Cortex of kidney (tissue), 1 donor: ENCODE measurements around the gene DRICH1.
"Not testable (repeated sequence)": the region's sequence is repeated elsewhere in the genome, so short reads cannot be mapped to it uniquely, and the experiment has no call there.

Source experiments
- DNase-seq: peaks from one replicate; lab custom pipeline; 2025; lab: John Stamatoyannopoulos, UW

The DRICH1 gene

GRCh38 chr22:23649071-23649501 is 17.0 kb upstream of the DRICH1 start:
- no peak for DNase-seq

- not testable (repeated sequence) for DNase-seq
Observed at GRCh38 chr22:23646526-23646925, 14.4 kb upstream of the DRICH1 start.

GRCh38 chr22:23640206-23640605 is 8.1 kb upstream of the DRICH1 start:
- DNase-seq, result not testable (repeated sequence)

- no peak for DNase-seq
Observed at GRCh38 chr22:23639661-23640060, 7.5 kb upstream of the DRICH1 start.

GRCh38 chr22:23638611-23639010 is 6.5 kb upstream of the DRICH1 start:
- no peak for DNase-seq

- DNase-seq, result not testable (repeated sequence)
Observed at GRCh38 chr22:23635291-23635690, 3.2 kb upstream of the DRICH1 start.

DNA sequence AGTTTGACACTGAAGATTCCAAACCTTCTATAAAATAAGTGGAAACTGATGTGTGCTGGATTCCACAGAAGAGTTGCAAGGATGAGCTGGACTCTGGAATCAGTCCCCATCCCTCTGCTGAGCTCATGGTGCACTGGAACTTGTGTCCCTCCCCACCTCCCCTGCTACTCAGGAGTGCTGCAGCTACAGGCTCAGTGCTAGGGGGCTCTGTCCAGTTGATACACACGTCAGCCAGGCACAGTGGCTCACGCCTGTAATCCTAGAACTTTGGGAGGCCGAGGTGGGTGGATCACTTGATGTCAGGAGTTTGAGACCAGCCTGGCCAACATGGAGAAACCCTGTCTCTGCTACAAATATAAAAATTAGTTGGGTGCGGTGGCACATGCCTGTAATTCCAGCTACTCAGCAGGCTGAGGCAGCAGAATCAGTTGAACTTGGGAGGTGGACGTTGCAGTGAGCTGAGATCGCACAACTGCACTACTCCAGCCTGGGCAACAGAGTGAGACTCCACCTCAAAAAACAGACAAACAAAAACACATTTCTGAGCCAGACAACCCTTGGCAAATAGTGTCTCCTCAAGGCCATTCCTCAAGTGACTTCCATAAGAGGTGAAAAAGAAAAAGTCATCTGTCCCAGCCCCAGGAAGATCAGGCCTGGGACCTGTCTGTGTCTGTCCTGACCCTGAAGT is 3.9 kb downstream of the DRICH1 start:
- not testable (repeated sequence) for DNase-seq

DNA sequence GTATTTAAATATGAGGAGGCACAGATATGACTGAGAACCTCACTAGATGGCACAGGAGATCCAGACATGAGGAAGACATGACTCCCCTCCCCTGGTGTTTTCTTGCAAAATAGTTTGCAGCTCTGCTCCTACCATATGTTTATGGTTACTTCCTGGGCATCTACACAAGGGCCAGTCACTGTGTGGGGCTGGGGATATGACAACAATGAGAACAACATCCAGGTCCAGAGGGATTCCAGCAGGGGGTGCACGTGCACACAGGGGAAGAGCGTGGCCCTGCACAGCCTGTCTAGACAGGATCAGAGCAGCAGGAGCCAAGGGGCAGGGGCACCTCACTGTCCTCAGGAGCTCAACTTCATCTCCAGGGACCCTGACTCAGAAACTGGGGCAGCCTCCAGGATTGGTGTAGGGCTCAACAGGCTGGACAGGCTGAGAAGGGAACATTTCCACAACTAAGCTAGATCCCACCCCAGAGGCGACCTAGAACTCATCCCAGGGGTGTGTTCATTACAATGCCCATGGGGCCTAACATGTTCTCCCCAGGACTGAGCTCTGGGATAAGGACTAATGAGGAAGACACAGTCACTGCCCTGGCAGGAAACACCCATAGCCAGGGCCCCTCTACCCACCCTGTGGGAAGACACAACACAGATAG is 4.6 kb downstream of the DRICH1 start:
- DNase-seq, result not testable (repeated sequence)

GRCh38 chr22:23626286-23626975 is 5.7 kb downstream of the DRICH1 start:
- no peak for DNase-seq

DNA sequence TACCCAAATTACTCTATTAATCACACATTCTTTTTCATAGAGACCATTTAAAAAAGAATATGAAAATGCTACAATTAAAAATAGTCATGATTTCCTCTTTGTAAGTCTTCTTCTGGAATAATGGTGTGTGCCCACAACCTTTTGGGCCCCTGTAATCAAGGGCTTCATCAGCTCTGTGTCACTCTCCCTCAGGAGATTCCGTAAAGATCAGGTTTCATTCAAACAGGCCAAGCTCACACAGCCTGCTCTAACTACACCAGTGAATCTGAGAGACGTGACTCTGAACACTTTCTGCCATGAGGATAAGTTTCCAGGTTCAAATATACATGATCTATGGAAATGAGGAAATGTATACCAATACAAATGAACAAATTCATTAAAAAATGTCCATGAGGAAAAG is 9.5 kb downstream of the DRICH1 start:
- DNase-seq, result no peak

GRCh38 chr22:23621916-23622315 is 10.2 kb downstream of the DRICH1 start:
- DNase-seq, result not testable (repeated sequence)

GRCh38 chr22:23621082-23621780 is 10.9 kb downstream of the DRICH1 start:
- DNase-seq, result no peak

GRCh38 chr22:23613193-23613972 is 18.7 kb downstream of the DRICH1 start:
- no peak for DNase-seq

DNA sequence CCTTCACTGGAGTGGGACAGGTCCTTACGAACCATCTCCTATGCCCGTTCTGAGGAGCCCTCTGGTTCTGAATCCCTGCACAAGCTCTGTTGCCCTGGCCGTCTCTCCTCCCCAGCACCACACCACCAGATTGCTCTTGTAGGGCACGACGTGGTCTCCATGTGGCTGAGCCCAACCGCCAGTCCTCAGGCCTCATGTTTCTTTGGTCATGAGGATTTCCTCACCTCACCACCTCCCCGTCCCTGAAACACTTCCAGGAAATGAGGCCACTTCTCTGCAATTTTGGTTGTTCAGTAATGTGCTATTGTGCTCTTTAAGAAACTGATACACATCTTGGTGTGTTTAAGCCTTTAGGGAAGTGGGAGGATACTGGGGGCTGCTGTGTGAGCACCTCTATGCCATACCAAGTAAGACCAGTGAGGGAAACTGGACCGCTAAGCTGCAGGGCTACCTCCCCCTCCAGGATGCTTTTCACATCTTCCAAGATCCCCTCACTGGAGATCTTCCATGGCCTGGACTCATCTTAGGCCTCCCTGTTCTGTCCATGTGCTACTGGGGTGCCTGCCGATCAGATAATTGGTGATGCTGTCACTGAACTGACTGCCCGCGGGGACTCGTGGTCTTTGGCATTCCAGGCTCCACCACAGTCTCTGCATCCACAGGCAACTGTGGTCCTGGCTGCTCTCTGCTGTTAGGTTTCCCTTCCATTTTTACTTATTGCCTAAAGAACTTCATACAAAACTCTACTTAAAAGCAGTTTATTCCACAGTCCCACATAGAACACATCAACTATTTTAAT is 21.9 kb downstream of the DRICH1 start:
- no peak for DNase-seq

- no peak for DNase-seq
Observed at GRCh38 chr22:23608583-23608982, 23.5 kb downstream of the DRICH1 start.

GRCh38 chr22:23606204-23607131 is 25.7 kb downstream of the DRICH1 start:
- no peak for DNase-seq

GRCh38 chr22:23604939-23605712 is 27.0 kb downstream of the DRICH1 start:
- DNase-seq, result no peak

- DNase-seq, result no peak
Observed at GRCh38 chr22:23603266-23603665, 28.9 kb downstream of the DRICH1 start.
